H1 (cell line): Measurements from ENCODE around the gene PREX1. TPM values are rescaled to one million over a fixed set of nuclear protein-coding genes. Genes with fewer than 3 reads are reported as not detected.

ENCODE experiments used
- CTCF ChIA-PET: fragments of 300-600 bp; sonication (Branson Sonifier 250); formaldehyde crosslinking; loops from one replicate; lab custom pipeline; 2021; ENCODE audit not compliant: partially characterized antibody; lab: Charles Lee
- POLR2A ChIA-PET: fragments of 300-600 bp; sonication (Branson Sonifier 250); formaldehyde crosslinking; loops from one replicate; lab custom pipeline; 2021; ENCODE audit warnings: inconsistent platforms; ENCODE audit not compliant: partially characterized antibody; lab: Charles Lee
- DNase-seq, 2 experiments: peaks; one replicate each; pipeline versions ENCODE4 v3.0.0 to v3.0.0-alpha.2; 2010 to 2022; ENCODE audit warnings: low spot score in 2 of 2, low read depth in 1 of 2, mixed read lengths in 1 of 2
- FAIRE-seq: peaks from 2 replicates; lab custom pipeline; 2011; peaks lifted over from hg19 to GRCh38; lab: Jason Lieb, UNC
- H2AFZ ChIP-seq: 2 replicates; pipeline ENCODE4 v1.8.1; 2012; ENCODE audit warnings: low read length, inconsistent platforms
- H2AK5ac ChIP-seq: 2 replicates; pipeline ENCODE4 v1.6.1; 2013; ENCODE audit warnings: low read depth, low read length
- H2BK120ac ChIP-seq: replicated peaks from 2 replicates; pipeline ENCODE3; 2013; ENCODE audit warnings: low read depth, low read length, inconsistent platforms
- H2BK12ac ChIP-seq: 2 replicates; pipeline ENCODE4 v1.6.1; 2013; ENCODE audit warnings: low read depth, low read length
- H2BK15ac ChIP-seq: 2 replicates; pipeline ENCODE4 v1.6.1; 2013; ENCODE audit warnings: low read length
- H2BK20ac ChIP-seq: 2 replicates; pipeline ENCODE4 v1.6.1; 2013; ENCODE audit warnings: low read length
- H2BK5ac ChIP-seq: 2 replicates; pipeline ENCODE4 v1.6.1; 2013; ENCODE audit warnings: low read depth, low read length
- H3K14ac ChIP-seq: 2 replicates; pipeline ENCODE4 v1.6.1; 2013; ENCODE audit warnings: inconsistent platforms; ENCODE audit not compliant: insufficient read length
- H3K18ac ChIP-seq: 2 replicates; pipeline ENCODE4 v1.6.1; 2013; ENCODE audit warnings: low read length; ENCODE audit errors: extremely low read depth
- H3K23ac ChIP-seq: 2 replicates; pipeline ENCODE4 v1.6.1; 2013; ENCODE audit warnings: inconsistent platforms; ENCODE audit not compliant: insufficient read length
- H3K23me2 ChIP-seq: 2 replicates; pipeline ENCODE4 v1.6.1; 2013; ENCODE audit warnings: low read depth, low read length
- H3K27ac ChIP-seq: 2 replicates; pipeline ENCODE4 v1.6.1; 2011; ENCODE audit warnings: low read depth, low read length, inconsistent platforms
- H3K27me3 ChIP-seq, 4 experiments: replicated peaks in 1 of 4; 1 replicate in 1 of 4; 2 replicates in 3 of 4; pipeline versions ENCODE4 v1.6.1 to v1.8.1; 2011 to 2013; ENCODE audit warnings: low read length in 3 of 4, mild to moderate bottlenecking in 3 of 4, inconsistent platforms in 2 of 4, mixed read lengths in 2 of 4, moderate library complexity in 1 of 4; ENCODE audit not compliant: control insufficient read depth in 3 of 4, insufficient read depth in 3 of 4; ENCODE audit errors: extremely low read depth in 1 of 4
- H3K36me3 ChIP-seq, 4 experiments: 2 replicates each; pipeline versions ENCODE4 v1.6.1 to v1.8.1; 2011 to 2013; ENCODE audit warnings: mild to moderate bottlenecking in 4 of 4, low read length in 3 of 4, moderate library complexity in 2 of 4, control low read depth in 1 of 4, inconsistent platforms in 1 of 4; ENCODE audit not compliant: insufficient read depth in 4 of 4, control insufficient read depth in 2 of 4
- H3K4ac ChIP-seq: replicated peaks from 2 replicates; pipeline ENCODE3; 2013; ENCODE audit warnings: low read length, low read depth, mixed read lengths, inconsistent platforms; ENCODE audit not compliant: insufficient read length
- H3K4me1 ChIP-seq, 4 experiments: replicated peaks in 1 of 4; 1 replicate in 1 of 4; 2 replicates in 3 of 4; pipeline versions ENCODE4 v1.6.1 to v1.8.1; 2011 to 2013; ENCODE audit warnings: low read length in 3 of 4, inconsistent platforms in 2 of 4, mixed read lengths in 1 of 4; ENCODE audit not compliant: insufficient read depth in 4 of 4, control insufficient read depth in 3 of 4
- H3K4me2 ChIP-seq, 2 experiments: 2 replicates each; pipeline versions ENCODE4 v1.6.1 to v1.8.1; 2011 to 2013; ENCODE audit warnings: low read depth in 2 of 2, low read length in 2 of 2, control low read depth in 1 of 2, inconsistent platforms in 1 of 2, mild to moderate bottlenecking in 1 of 2; ENCODE audit not compliant: insufficient read depth in 1 of 2
- H3K4me3 ChIP-seq, 4 experiments: fragments of 200-600, 300-600 bp in 1 of 4; sonication (generic), shearing (Covaris generic), sonication (Bioruptor Twin) in 1 of 4; 2 replicates each; pipeline versions ENCODE4 v1.5.1 to v1.8.1; 2011 to 2016; ENCODE audit warnings: low read length in 4 of 4, low read depth in 3 of 4, control low read depth in 2 of 4, inconsistent platforms in 2 of 4, mild to moderate bottlenecking in 2 of 4, mixed read lengths in 1 of 4, moderate library complexity in 1 of 4; ENCODE audit not compliant: insufficient read depth in 2 of 4; ENCODE audit errors: extremely low read depth in 1 of 4
- H3K56ac ChIP-seq: replicated peaks from 2 replicates; pipeline ENCODE3; 2013; ENCODE audit warnings: low read depth, mild to moderate bottlenecking, mixed read lengths, low read length, inconsistent platforms; ENCODE audit not compliant: insufficient read length
- H3K79me1 ChIP-seq: 2 replicates; pipeline ENCODE4 v1.6.1; 2013; ENCODE audit warnings: low read depth, low read length, control low read depth
- H3K79me2 ChIP-seq, 2 experiments: 2 replicates each; pipeline versions ENCODE4 v1.6.1 to v1.8.1; 2012 to 2013; ENCODE audit warnings: low read length in 2 of 2, mild to moderate bottlenecking in 2 of 2, inconsistent platforms in 1 of 2; ENCODE audit not compliant: insufficient read depth in 2 of 2, control insufficient read depth in 1 of 2
- H3K9ac ChIP-seq, 4 experiments: replicated peaks in 1 of 4; 1 replicate in 1 of 4; 2 replicates in 3 of 4; pipeline versions ENCODE4 v1.6.1 to v1.8.1; 2011 to 2013; ENCODE audit warnings: low read depth in 3 of 4, low read length in 3 of 4, control low read depth in 2 of 4, mild to moderate bottlenecking in 2 of 4, moderate library complexity in 2 of 4, inconsistent platforms in 1 of 4; ENCODE audit errors: extremely low read depth in 1 of 4
- H3K9me3 ChIP-seq, 2 experiments: 2 replicates each; pipeline versions ENCODE4 v1.6.1 to v1.8.1; 2012 to 2013; ENCODE audit warnings: mild to moderate bottlenecking in 2 of 2, moderate library complexity in 2 of 2, control low read depth in 1 of 2, inconsistent platforms in 1 of 2, low read depth in 1 of 2, low read length in 1 of 2, mixed read lengths in 1 of 2; ENCODE audit not compliant: insufficient read depth in 2 of 2
- H4K20me1 ChIP-seq, 2 experiments: replicated peaks in 1 of 2; 2 replicates each; pipeline versions ENCODE3 to v1.8.1; 2011 to 2013; ENCODE audit warnings: inconsistent platforms in 2 of 2, low read length in 2 of 2, mild to moderate bottlenecking in 1 of 2; ENCODE audit not compliant: insufficient read depth in 2 of 2, control insufficient read depth in 1 of 2
- H4K5ac ChIP-seq: 2 replicates; pipeline ENCODE4 v1.6.1; 2013; ENCODE audit warnings: low read length, low read depth, mixed read lengths, inconsistent platforms; ENCODE audit not compliant: insufficient read length
- H4K8ac ChIP-seq: 2 replicates; pipeline ENCODE4 v1.8.0; 2013; ENCODE audit warnings: mild to moderate bottlenecking, moderate library complexity, low read length, inconsistent platforms; ENCODE audit not compliant: insufficient read depth; ENCODE audit errors: extremely low read depth
- H4K91ac ChIP-seq: replicated peaks from 2 replicates; pipeline ENCODE3; 2013; ENCODE audit warnings: low read length, mixed read lengths, inconsistent platforms; ENCODE audit not compliant: insufficient read length
- EZH2 ChIP-seq: fragments of 200-600 bp; sonication (generic); IDR thresholded peaks from 2 replicates; pipeline ENCODE4 v1.7.1; 2012; ENCODE audit warnings: low read depth, mild to moderate bottlenecking, moderate library complexity, low read length, inconsistent platforms; ENCODE audit not compliant: severe bottlenecking
- SP2 ChIP-seq: IDR thresholded peaks from 2 replicates; pipeline ENCODE4 v1.6.1; 2012; ENCODE audit warnings: mild to moderate bottlenecking, low read length, inconsistent platforms
- USF2 ChIP-seq: IDR thresholded peaks from 2 replicates; pipeline ENCODE4 v1.6.1; 2011; ENCODE audit warnings: low read length, improper control_type of control experiment
- WGBS, 2 experiments: shearing (Covaris generic) in 1 of 2; methylation state at CpG; one replicate each; pipeline versions ENCODE4 v1.1.6 to v1.1.7; 2013 to 2015; ENCODE audit warnings: low lambda C conversion rate in 2 of 2, mixed read lengths in 2 of 2, inconsistent platforms in 1 of 2, low coverage in 1 of 2, missing lambda C conversion rate in 1 of 2; ENCODE audit not compliant: insufficient replicate concordance in 2 of 2, insufficient coverage in 1 of 2, insufficient read length in 1 of 2; ENCODE audit errors: extremely low coverage in 1 of 2, missing lambda C conversion rate in 1 of 2; 5-methylcytosine and 5-hydroxymethylcytosine counted together
- polyA plus RNA-seq, 7 experiments: library from polyadenylated mRNA; depleted of rRNA in 3 of 7; stranded (reverse) in 5 of 7; unstranded in 2 of 7; fragments of >200 nt in 5 of 7; fragments of 200-250 nt in 2 of 7; gene quantifications; 1 replicate in 5 of 7; 2 replicates in 1 of 7; 4 replicates in 1 of 7; pipeline versions ENCODE4 v1.2.1 to v1.2.3, GENCODE V29; 2011 to 2013; ENCODE audit warnings: missing spikeins in 2 of 7, mixed read lengths in 2 of 7
- total RNA-seq: library from RNA; stranded (reverse); fragmentation: NEBNext Ultra II Directional; extraction: Animal tissue kit (Norgen Biotek cat#: 25700); gene quantifications from 2 replicates; pipeline ENCODE4 v1.2.1, GENCODE V29; 2021

Gene PREX1
- total and polyA plus RNA-seq, 2 of the 8 experiments (the other 6 are each of a cell fraction or from before 2014, with no cell fraction given): 10.7 to 12.8 TPM

- Histone ChIP-seq H3K9me3 (no peaks in the 10 kb centered on the region), H2BK5ac (no peak overlapping the region), H3K79me2 (no peaks in the 10 kb centered on the region), H3K4me2 (no peak overlapping the region), H3K79me1 (no peaks in the 10 kb centered on the region; the same call in 1 of the 2 replicates), H3K27me3 (no peaks in the 10 kb centered on the region), H2BK120ac (no peak overlapping the region), H3K56ac (no peak overlapping the region), H2AK5ac (no peak overlapping the region), H4K5ac (no peak overlapping the region), H4K8ac (no peak overlapping the region), H3K9ac (no peak overlapping the region), H3K23me2 (no peaks in the 10 kb centered on the region), H3K36me3 (no peaks in the 10 kb centered on the region), H3K27ac (no peak overlapping the region), H2BK12ac (no peak overlapping the region), H4K20me1 (no peaks in the 10 kb centered on the region), H3K4me1 (peaks cover 0 to 3% (median 0%) of the 10 kb centered on the region in 4 experiments; a peak in 1 of 7 replicates), H2BK15ac (no peak overlapping the region), H2AFZ (no peak overlapping the region), H3K14ac (no peak overlapping the region), H4K91ac (no peak overlapping the region), H2BK20ac (no peak overlapping the region), H3K4me3 (no peak overlapping the region), H3K18ac (no peak overlapping the region), H3K23ac (no peak overlapping the region), H3K4ac (no peak overlapping the region)
- FAIRE-seq: no peak
- no peak for TF ChIP-seq EZH2
- no peak for TF ChIP-seq USF2
- TF ChIP-seq SP2: no peak
- POLR2A ChIA-PET: interaction anchor here (0.5 kb wide), 1 partner anchor 155 kb away, joined by 3 read pairs; no protein-coding TSS in a partner anchor
- CTCF ChIA-PET: interaction anchor here (0.6 to 2.4 kb wide), 3 partner anchors 13 to 187 kb away, joined by 3 to 13 read pairs (median 11); no protein-coding TSS in a partner anchor
- WGBS, 2 experiments: 85% methylated on average over 10 of the region's 10 CpGs; no CpG with 5 or more reads in 1 of the 2 experiments
- no peak for DNase-seq
These were observed 115.9 kb downstream of the PREX1 start for GRCh38 chr20:48711696-48712464.
